GM21717 (cell line): ENCODE measurements around the gene ATP1A4.

Source experiments
- ATAC-seq: cut with Tn5 transposase; IDR thresholded peaks from one replicate; pipeline ENCODE4 v1.9.1; 2021; ENCODE audit warnings: mild to moderate bottlenecking, moderate library complexity; ENCODE audit not compliant: unreplicated experiment

The ATP1A4 gene

GRCh38 chr1:160224606-160225005 lies 73.2 kb downstream of the ATP1A4 start:
- no peak for ATAC-seq

GRCh38 chr1:160225345-160225744 lies 73.9 kb downstream of the ATP1A4 start:
- no peak for ATAC-seq

GRCh38 chr1:160226623-160227022 lies 75.2 kb downstream of the ATP1A4 start:
- ATAC-seq, result no peak

- ATAC-seq, result no peak
These were observed 75.6 kb downstream of the ATP1A4 start for GRCh38 chr1:160227034-160227433.

- no peak for ATAC-seq
These were observed 76.2 kb downstream of the ATP1A4 start for GRCh38 chr1:160227561-160227960.

- ATAC-seq, result no peak
These were observed 77.0 kb downstream of the ATP1A4 start for GRCh38 chr1:160228431-160228830.

- ATAC-seq, result no peak
These were observed 81.5 kb downstream of the ATP1A4 start for GRCh38 chr1:160232911-160233310.
